B cell (primary cell): ENCODE data around the gene NOG. TPM values are rescaled to one million over a fixed set of nuclear protein-coding genes. Genes with fewer than 3 reads are reported as not detected.

ENCODE experiments used
- ATAC-seq: fragments of 200-7000 bp; cut with Tn5 transposase; one replicate; pipeline ENCODE4 v1.10.0; 2021; ENCODE audit warnings: low read depth, mild to moderate bottlenecking, moderate number of reproducible peaks, moderate library complexity
- CTCF ChIA-PET: fragments of 350-600 bp; sonication (Branson Sonifier 250); formaldehyde crosslinking; loops from one replicate; lab custom pipeline; 2021; ENCODE audit warnings: antibody characterized with exemption, inconsistent platforms; lab: Charles Lee
- POLR2A ChIA-PET: fragments of 350-600 bp; sonication (Branson Sonifier 250); formaldehyde crosslinking; loops from one replicate; lab custom pipeline; 2021; ENCODE audit warnings: antibody characterized with exemption; lab: Charles Lee
- DNase-seq: peaks from one replicate; pipeline ENCODE4 v3.0.0; 2013
- H2AFZ ChIP-seq: 2 replicates; pipeline ENCODE4 v1.6.1; 2012; ENCODE audit warnings: mild to moderate bottlenecking, low read depth, low read length; ENCODE audit not compliant: insufficient read depth, poor library complexity, severe bottlenecking
- H3K27ac ChIP-seq, 2 donors: 1 replicate in 1 of 2; 2 replicates in 1 of 2; pipeline ENCODE4 v1.5.1; 2012 to 2013; ENCODE audit warnings: low read length in 2 of 2, mild to moderate bottlenecking in 2 of 2, moderate library complexity in 1 of 2
- H3K27me3 ChIP-seq, 4 experiments: fragments of 200-600 bp in 1 of 4; sonication (generic) in 1 of 4; replicated peaks in 1 of 4; 1 replicate in 2 of 4; 2 replicates in 2 of 4; pipeline versions ENCODE4 v1.6.1 to v1.7.0; 2013 to 2016; ENCODE audit warnings: low read length in 3 of 4, mild to moderate bottlenecking in 2 of 4, mixed read lengths in 1 of 4, moderate library complexity in 1 of 4; ENCODE audit not compliant: insufficient read depth in 4 of 4, control insufficient read depth in 3 of 4; ENCODE audit errors: control extremely low read depth in 1 of 4
- H3K36me3 ChIP-seq, 2 experiments: replicated peaks in 1 of 2; 1 replicate in 1 of 2; 2 replicates in 1 of 2; pipeline versions ENCODE4 v1.6.1 to v1.7.1; 2013; ENCODE audit warnings: low read length in 1 of 2; ENCODE audit not compliant: insufficient read depth in 2 of 2, control insufficient read depth in 1 of 2; ENCODE audit errors: control extremely low read depth in 1 of 2, extremely low read depth in 1 of 2
- H3K4me1 ChIP-seq, 2 donors: fragments of 200-600 bp in 1 of 2; sonication (generic) in 1 of 2; 1 replicate in 1 of 2; 2 replicates in 1 of 2; pipeline versions ENCODE4 v1.5.1 to v1.6.1; 2013 to 2017; ENCODE audit warnings: low read length in 2 of 2; ENCODE audit not compliant: control insufficient read depth in 2 of 2, insufficient read depth in 2 of 2
- H3K4me2 ChIP-seq: replicated peaks from 2 replicates; pipeline ENCODE3; 2012; ENCODE audit warnings: mild to moderate bottlenecking, low read depth, low read length; ENCODE audit not compliant: poor library complexity, severe bottlenecking
- H3K4me3 ChIP-seq, 5 experiments: fragments of 200-600 bp in 1 of 5; sonication (generic) in 1 of 5; 1 replicate in 3 of 5; 2 replicates in 2 of 5; pipeline versions ENCODE4 v1.5.1 to v1.7.0; 2011 to 2016; ENCODE audit warnings: low read length in 4 of 5, mild to moderate bottlenecking in 4 of 5, low read depth in 2 of 5, control low read depth in 1 of 5, moderate library complexity in 1 of 5; ENCODE audit not compliant: insufficient read depth in 1 of 5; ENCODE audit errors: control extremely low read depth in 1 of 5, extremely low read depth in 1 of 5
- H3K79me2 ChIP-seq: fragments of 200-600 bp; sonication (generic); one replicate; pipeline ENCODE4 v1.6.0; 2016; ENCODE audit warnings: low read length; ENCODE audit not compliant: control insufficient read depth, insufficient read depth
- H3K9ac ChIP-seq: fragments of 200-600 bp; sonication (generic); 2 replicates; pipeline ENCODE4 v1.6.1; 2017; ENCODE audit warnings: mild to moderate bottlenecking, low read length, moderate library complexity
- H3K9me3 ChIP-seq, 3 donors: one replicate each; pipeline versions ENCODE4 v1.6.1 to v1.7.1; 2013; ENCODE audit warnings: low read length in 2 of 3; ENCODE audit not compliant: control insufficient read depth in 2 of 3, insufficient read depth in 1 of 3; ENCODE audit errors: control extremely low read depth in 1 of 3
- H4K20me1 ChIP-seq: 2 replicates; pipeline ENCODE4 v1.6.0; 2012; ENCODE audit warnings: mild to moderate bottlenecking, low read length; ENCODE audit not compliant: insufficient read depth, control insufficient read depth, poor library complexity, severe bottlenecking
- H3K27ac Mint-ChIP-seq: one replicate; pipeline ENCODE4 v1.8.0; 2021; ENCODE audit warnings: mixed read lengths
- H3K27me3 Mint-ChIP-seq: one replicate; pipeline ENCODE4 v1.8.0; 2021; ENCODE audit warnings: mixed read lengths
- H3K4me1 Mint-ChIP-seq: one replicate; pipeline ENCODE4 v1.8.0; 2021; ENCODE audit warnings: mixed read lengths
- H3K4me3 Mint-ChIP-seq: one replicate; pipeline ENCODE4 v1.8.0; 2021; ENCODE audit warnings: mixed read lengths
- H3K9me3 Mint-ChIP-seq: one replicate; pipeline ENCODE4 v1.8.0; 2022; ENCODE audit warnings: mixed read lengths; ENCODE audit not compliant: insufficient read depth
- CTCF ChIP-seq: fragments of 200-600 bp; IDR thresholded peaks from one replicate; pipeline ENCODE4 v1.8.0; 2022; ENCODE audit warnings: antibody characterized with exemption, mild to moderate bottlenecking
- EZH2 ChIP-seq: IDR thresholded peaks from 2 replicates; pipeline ENCODE4 v1.6.1; 2012; ENCODE audit warnings: borderline replicate concordance, low read depth, mild to moderate bottlenecking, moderate library complexity, low read length; ENCODE audit not compliant: insufficient read depth, poor library complexity, severe bottlenecking
- WGBS: methylation state at CpG from one replicate; pipeline ENCODE4 v1.1.5; 2013; ENCODE audit warnings: missing lambda C conversion rate; ENCODE audit not compliant: insufficient coverage; 5-methylcytosine and 5-hydroxymethylcytosine counted together
- intact Hi-C: fragments of 100-400 bp; cut with micrococcal nuclease; formaldehyde crosslinking; loops from one replicate; pipeline ENCODE4 v1.10.0; 2022
- polyA plus RNA-seq: library from polyadenylated mRNA; depleted of rRNA; stranded (reverse); fragments of >200 nt; gene quantifications from 2 replicates; pipeline ENCODE4 v1.2.3, GENCODE V29; 2012
- total RNA-seq, 2 donors: library from RNA; stranded (reverse); fragments of 120-200 nt in 1 of 2; gene quantifications; 1 replicate in 1 of 2; 2 replicates in 1 of 2; pipeline versions ENCODE4 v1.2.3 to v1.2.4, GENCODE V29; 2013 to 2022

Gene NOG
- total and polyA plus RNA-seq, 2 donors (not counting 1 experiment from before 2014, with no cell fraction given) = not detected

DNA sequence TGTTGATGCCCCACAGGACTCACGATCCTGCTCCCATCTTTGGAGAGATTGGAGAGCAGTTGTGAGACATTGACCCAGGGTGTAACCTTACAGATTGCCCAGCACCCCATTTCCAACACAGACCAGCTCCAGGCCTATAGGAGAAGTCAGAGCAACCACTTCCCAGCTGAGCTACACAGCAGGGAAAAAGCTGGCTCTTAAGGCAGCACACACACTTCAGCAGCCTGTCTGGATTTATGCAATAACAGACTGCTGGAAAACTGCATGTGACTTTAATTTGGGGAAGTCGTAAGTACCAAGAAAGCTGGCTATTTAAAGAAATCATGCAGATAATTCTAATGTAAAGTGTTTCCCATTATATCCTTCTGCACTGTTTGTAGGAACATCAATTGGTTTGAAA is 30.8 kb downstream of the NOG start:
- H3K27ac Mint-ChIP-seq = no peak overlapping the region
- Histone ChIP-seq H2AFZ (no peak overlapping the region), H3K27me3 (no peaks in the 10 kb centered on the region), H3K4me2 (no peak overlapping the region), H3K9me3 (no peaks in the 10 kb centered on the region), H3K79me2 (no peaks in the 10 kb centered on the region), H3K4me1 (no peaks in the 10 kb centered on the region), H3K36me3 (no peaks in the 10 kb centered on the region), H4K20me1 (no peaks in the 10 kb centered on the region), H3K4me3 (no peak overlapping the region), H3K9ac (no peak overlapping the region), H3K27ac (no peak overlapping the region)
- H3K9me3 Mint-ChIP-seq = no peaks in the 10 kb centered on the region
- ATAC-seq = no peak
- ChIA-PET CTCF (no interaction called here), POLR2A (no interaction called here)
- no peak for TF ChIP-seq CTCF
- no peak for TF ChIP-seq EZH2
- WGBS = 100% methylated on average over 1 of the region's 2 CpGs
- no peak for DNase-seq
- no peaks in the 10 kb centered on the region for H3K4me1 Mint-ChIP-seq
- no peak overlapping the region for H3K4me3 Mint-ChIP-seq
- peaks cover 22% of the 10 kb centered on the region for H3K27me3 Mint-ChIP-seq
- intact Hi-C loops = no loop called here

GRCh38 chr17:56624912-56625311 is 31.4 kb downstream of the NOG start:
- Mint-ChIP-seq H3K27me3 (peaks cover 22% of the 10 kb centered on the region), H3K9me3 (no peaks in the 10 kb centered on the region), H3K27ac (no peak overlapping the region), H3K4me1 (no peaks in the 10 kb centered on the region), H3K4me3 (no peak overlapping the region)
- WGBS = 97% methylated on average over 2 of the region's 4 CpGs
- Histone ChIP-seq H3K79me2 (no peaks in the 10 kb centered on the region), H4K20me1 (no peaks in the 10 kb centered on the region), H3K4me3 (no peak overlapping the region), H3K27ac (no peak overlapping the region), H3K27me3 (no peaks in the 10 kb centered on the region), H3K36me3 (no peaks in the 10 kb centered on the region), H2AFZ (no peak overlapping the region), H3K4me2 (no peak overlapping the region), H3K4me1 (no peaks in the 10 kb centered on the region), H3K9me3 (no peaks in the 10 kb centered on the region), H3K9ac (no peak overlapping the region)
- no peak for TF ChIP-seq EZH2
- TF ChIP-seq CTCF = no peak
- intact Hi-C loops = no loop called here
- ATAC-seq (no peak), DNase-seq (no peak)
- CTCF ChIA-PET = no interaction called here
- POLR2A ChIA-PET = no interaction called here
